NCI-H1436 (cell line): ENCODE measurements around the gene SF3A1.
"Not testable (repeated sequence)": the region's sequence is repeated elsewhere in the genome, so short reads cannot be mapped to it uniquely, and the experiment has no call there.

Experiments used
- DNase-seq: peaks from one replicate; lab custom pipeline; 2025; lab: John Stamatoyannopoulos, UW

Gene SF3A1

GRCh38 chr22:30356449-30357235 lies at the start of gene SF3A1, which contains the start of gene CCDC157:
Gene SF3A1, minus strand, starts transcription at chr22:30356894. Its CDS starts 102 bp downstream, at chr22:30356792.
Gene CCDC157, plus strand, starts transcription at chr22:30357007. Its CDS starts 8,994 bp downstream, at chr22:30366001.
- peak; percentile 84 for DNase-seq

GRCh38 chr22:30406400-30406799 lies 49.7 kb upstream of the SF3A1 start:
- DNase-seq = no peak

- DNase-seq = no peak
Observed at GRCh38 chr22:30405731-30406130, 49.0 kb upstream of the SF3A1 start.

- no peak for DNase-seq
Observed at GRCh38 chr22:30404307-30404706, 47.6 kb upstream of the SF3A1 start.

- not testable (repeated sequence) for DNase-seq
Observed at GRCh38 chr22:30402766-30403104, 46.0 kb upstream of the SF3A1 start.

- no peak for DNase-seq
Observed at GRCh38 chr22:30402028-30402765, 45.5 kb upstream of the SF3A1 start.

GRCh38 chr22:30401024-30401423 lies 44.3 kb upstream of the SF3A1 start:
- DNase-seq = not testable (repeated sequence)

GRCh38 chr22:30400159-30400558 lies 43.5 kb upstream of the SF3A1 start:
- no peak for DNase-seq

GRCh38 chr22:30399718-30400117 lies 43.0 kb upstream of the SF3A1 start:
- no peak for DNase-seq

GRCh38 chr22:30398685-30399680 lies 42.3 kb upstream of the SF3A1 start:
- no peak for DNase-seq

GRCh38 chr22:30397656-30398635 lies 41.3 kb upstream of the SF3A1 start:
- DNase-seq = no peak

GRCh38 chr22:30396871-30397655 lies 40.4 kb upstream of the SF3A1 start, which contains the start of gene SEC14L2:
Gene SEC14L2, plus strand, starts transcription at chr22:30397018. Its CDS starts 99 bp downstream, at chr22:30397117.
- peak; percentile 57 for DNase-seq

GRCh38 chr22:30393885-30394284 lies 37.2 kb upstream of the SF3A1 start:
- DNase-seq = no peak

GRCh38 chr22:30393322-30393680 lies 36.6 kb upstream of the SF3A1 start:
- DNase-seq = no peak

- DNase-seq = no peak
Observed at GRCh38 chr22:30392661-30393321, 36.1 kb upstream of the SF3A1 start.

- peak; percentile 8 for DNase-seq
Observed at GRCh38 chr22:30390974-30391691, 34.4 kb upstream of the SF3A1 start.

GRCh38 chr22:30386960-30387827 lies 30.5 kb upstream of the SF3A1 start, which contains the start of gene RNF215:
Gene RNF215, minus strand, starts transcription at chr22:30387411. Its CDS starts 98 bp downstream, at chr22:30387313.
- DNase-seq = peak; percentile 54

- DNase-seq = no peak
Observed at GRCh38 chr22:30386608-30386959, 29.9 kb upstream of the SF3A1 start.
